Mucosa of rectum (tissue), 2 donors: ENCODE results near the gene PITHD1.

ENCODE experiments used
- H3K27ac ChIP-seq, 2 donors: one replicate each; pipeline ENCODE4 v1.7.0; 2013; ENCODE audit warnings: inconsistent platforms in 2 of 2, low read depth in 2 of 2, low read length in 2 of 2
- H3K27me3 ChIP-seq, 2 donors: one replicate each; pipeline ENCODE4 v1.7.0; 2013; ENCODE audit warnings: low read length in 2 of 2; ENCODE audit not compliant: control insufficient read depth in 2 of 2, insufficient read depth in 2 of 2
- H3K36me3 ChIP-seq, 2 donors: one replicate each; pipeline ENCODE4 v1.7.0; 2013; ENCODE audit warnings: low read length in 2 of 2; ENCODE audit not compliant: control insufficient read depth in 2 of 2, insufficient read depth in 2 of 2
- H3K4me1 ChIP-seq, 2 donors: one replicate each; pipeline ENCODE4 v1.7.0; 2013; ENCODE audit warnings: low read length in 2 of 2, mild to moderate bottlenecking in 1 of 2; ENCODE audit not compliant: control insufficient read depth in 2 of 2, insufficient read depth in 2 of 2
- H3K4me3 ChIP-seq, 2 donors: one replicate each; pipeline ENCODE4 v1.7.0; 2013; ENCODE audit warnings: low read length in 2 of 2
- H3K9ac ChIP-seq, 2 donors: one replicate each; pipeline ENCODE4 v1.7.0; 2013; ENCODE audit warnings: low read length in 2 of 2, low read depth in 1 of 2, mild to moderate bottlenecking in 1 of 2
- H3K9me3 ChIP-seq, 2 donors: one replicate each; pipeline ENCODE4 v1.7.0; 2013; ENCODE audit warnings: low read length in 2 of 2; ENCODE audit not compliant: control insufficient read depth in 2 of 2
- donor health status: healthy.
- donor health status: Normal muscosa, but diverticular disease.

The PITHD1 gene

DNA sequence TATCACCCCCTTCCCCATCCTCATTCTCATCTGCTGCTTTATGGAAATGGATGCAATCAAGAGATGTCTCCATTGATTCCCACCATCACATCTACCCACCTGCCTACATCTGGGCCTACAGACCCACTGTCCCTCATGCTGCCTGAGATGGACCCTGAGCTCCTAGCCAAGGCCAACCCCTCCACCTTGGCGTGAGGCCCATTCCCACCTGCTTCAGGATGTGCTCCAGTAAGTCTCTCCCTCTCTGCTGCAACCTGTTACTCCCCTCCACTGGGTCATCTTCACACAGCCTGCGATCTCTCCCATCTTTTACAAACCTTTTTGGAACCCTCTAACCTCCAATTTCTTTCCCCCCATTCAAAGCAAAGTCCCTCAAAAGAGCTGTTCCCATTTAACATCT, 26.8 kb downstream of the PITHD1 start:
- no peaks in the 10 kb centered on the region for H3K9me3 ChIP-seq
- H3K4me1 ChIP-seq, result peaks cover 9 to 12% of the 10 kb centered on the region in 2 donors
- H3K9ac ChIP-seq, result no peak overlapping the region
- H3K27me3 ChIP-seq, result no peaks in the 10 kb centered on the region
- H3K27ac ChIP-seq, result no peak overlapping the region
- H3K36me3 ChIP-seq, result peaks cover 17 to 23% of the 10 kb centered on the region in 2 donors
- no peak overlapping the region for H3K4me3 ChIP-seq

DNA sequence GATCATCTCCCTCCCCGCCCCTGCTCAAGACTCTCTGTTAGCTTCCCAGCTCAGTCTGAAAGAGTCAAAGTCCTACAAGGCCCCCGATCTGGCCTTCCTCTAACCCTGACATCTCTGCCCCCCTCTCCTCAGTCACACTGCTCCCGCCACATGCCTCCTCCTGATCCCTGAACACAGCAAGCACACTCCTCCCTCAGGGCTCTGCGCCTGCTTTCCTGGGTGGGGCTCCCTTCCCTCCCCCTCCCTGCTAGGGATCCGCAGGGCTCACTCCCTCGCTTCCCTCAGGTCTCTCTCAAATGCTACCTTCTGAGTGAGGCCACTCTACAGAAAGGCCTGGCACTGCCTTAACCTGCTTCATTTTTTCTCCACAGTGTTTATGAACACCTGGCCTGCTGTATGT, 28.1 kb downstream of the PITHD1 start:
- Histone ChIP-seq H3K4me1 (peaks cover 20 to 21% of the 10 kb centered on the region in 2 donors), H3K27me3 (no peaks in the 10 kb centered on the region), H3K4me3 (no peak overlapping the region), H3K9me3 (no peaks in the 10 kb centered on the region), H3K27ac (no peak overlapping the region), H3K36me3 (peaks cover 17 to 23% of the 10 kb centered on the region in 2 donors), H3K9ac (no peak overlapping the region)

DNA sequence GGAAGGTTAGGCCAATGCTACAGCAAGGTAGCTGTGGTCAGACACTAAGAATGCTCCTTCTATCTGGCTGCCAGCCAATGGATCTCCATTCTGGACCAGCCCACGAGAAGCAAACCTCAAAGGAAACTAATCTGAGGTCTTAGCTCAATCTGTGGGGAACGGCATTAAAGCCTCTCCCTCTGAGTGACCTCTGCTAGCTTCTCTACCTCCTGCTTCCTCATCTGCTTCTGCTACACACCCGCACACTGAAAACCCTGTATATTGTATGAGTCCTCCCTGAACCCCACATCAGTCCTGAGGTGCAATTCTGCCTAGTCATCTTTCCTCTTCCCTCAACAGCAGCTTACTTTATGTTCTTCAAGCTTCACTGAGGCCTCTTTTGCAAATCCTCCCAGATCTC, 29.2 kb downstream of the PITHD1 start:
- Histone ChIP-seq H3K4me1 (peaks cover 15 to 19% of the 10 kb centered on the region in 2 donors), H3K27ac (no peak overlapping the region), H3K9ac (no peak overlapping the region), H3K4me3 (no peak overlapping the region), H3K27me3 (no peaks in the 10 kb centered on the region), H3K36me3 (peaks cover 18 to 26% of the 10 kb centered on the region in 2 donors), H3K9me3 (no peaks in the 10 kb centered on the region)

DNA sequence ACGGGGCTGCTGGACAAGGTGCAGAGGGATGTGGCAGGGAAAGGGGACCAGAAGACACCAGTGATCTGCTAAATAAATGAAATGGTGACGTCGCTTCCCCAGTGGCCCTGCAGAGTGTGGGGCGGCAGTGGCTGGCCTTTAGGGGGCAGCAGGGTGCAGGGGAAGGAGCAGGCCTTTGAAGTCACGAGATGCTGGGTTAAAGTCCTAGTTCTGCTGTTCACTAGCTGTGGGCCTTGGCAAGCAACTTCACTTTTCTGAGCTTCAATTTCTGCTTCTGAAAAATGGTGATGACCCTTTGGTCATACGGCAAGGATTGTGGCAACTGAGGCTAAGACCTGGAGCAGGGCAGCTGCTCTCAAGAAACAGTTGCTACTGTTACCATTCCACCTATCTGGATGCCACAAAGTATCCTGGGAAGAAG, 31.5 kb downstream of the PITHD1 start:
- Histone ChIP-seq H3K27ac (peak overlapping the region; percentile 53 to 65), H3K9me3 (no peaks in the 10 kb centered on the region), H3K4me1 (peaks cover 15 to 19% of the 10 kb centered on the region in 2 donors), H3K9ac (peak overlapping the region in 1 of 2 donors; percentile 13), H3K36me3 (peaks cover 27 to 33% of the 10 kb centered on the region in 2 donors), H3K27me3 (no peaks in the 10 kb centered on the region), H3K4me3 (no peak overlapping the region)

DNA sequence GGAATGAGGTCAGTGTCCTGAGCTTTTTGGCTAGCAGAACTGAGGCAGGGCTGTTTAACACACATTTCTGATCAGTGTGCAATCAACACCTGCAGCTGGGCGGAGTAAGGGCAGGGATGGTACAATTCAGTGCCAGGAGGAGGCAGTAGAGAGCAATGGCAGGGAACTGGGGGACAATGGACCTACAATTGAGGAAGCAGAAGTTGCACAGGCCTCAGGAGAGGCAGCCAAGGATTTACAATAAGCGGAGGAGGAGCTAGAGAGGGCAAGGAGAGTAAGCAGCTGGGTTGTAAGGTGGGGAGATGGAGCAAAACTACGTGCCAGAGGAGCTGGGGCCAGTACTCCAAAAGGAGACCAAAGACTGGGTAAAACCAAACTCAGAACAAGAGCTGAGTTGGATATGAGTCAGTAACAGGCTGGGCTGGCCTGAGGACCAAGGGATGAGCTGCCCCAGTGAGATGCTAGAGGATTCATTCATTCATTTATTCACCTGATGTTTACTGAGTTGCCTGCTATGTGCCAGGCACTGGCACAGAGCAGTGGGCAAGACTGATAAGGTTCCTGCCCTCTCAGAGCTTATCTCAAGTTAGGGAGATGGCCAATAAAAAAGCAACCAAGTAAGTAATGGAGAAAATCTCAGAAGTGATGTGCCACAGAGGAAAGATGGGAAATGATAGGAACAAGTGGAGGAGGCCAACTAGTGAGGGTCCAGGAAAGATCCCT, 32.8 kb downstream of the PITHD1 start:
- Histone ChIP-seq H3K9me3 (no peaks in the 10 kb centered on the region), H3K27me3 (no peaks in the 10 kb centered on the region), H3K4me3 (no peak overlapping the region), H3K4me1 (peaks cover 15 to 19% of the 10 kb centered on the region in 2 donors), H3K9ac (peak overlapping the region in 1 of 2 donors; percentile 14), H3K27ac (peak overlapping the region; percentile 53 to 65), H3K36me3 (peaks cover 30 to 40% of the 10 kb centered on the region in 2 donors)

DNA sequence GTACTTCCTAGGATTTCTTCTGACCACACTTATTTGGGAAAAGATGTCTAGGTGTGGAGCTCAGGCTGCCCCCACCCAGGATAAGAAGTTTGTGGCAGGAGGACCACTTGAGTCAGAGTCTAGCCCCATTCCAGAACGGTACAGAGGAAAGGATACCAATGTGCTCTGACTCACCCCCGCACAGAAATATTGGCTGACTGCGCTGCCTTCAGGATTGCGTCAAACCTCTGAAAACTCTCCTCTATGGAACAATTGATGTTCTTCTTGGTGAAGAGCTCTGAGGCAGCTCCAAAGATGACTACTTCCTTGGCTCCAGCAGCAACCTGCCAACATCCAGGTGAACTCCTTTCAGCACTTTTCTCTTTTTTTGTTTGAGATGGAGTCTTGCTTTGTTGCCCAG, 35.8 kb downstream of the PITHD1 start:
- Histone ChIP-seq H3K36me3 (peaks cover 34 to 50% of the 10 kb centered on the region in 2 donors), H3K4me1 (peaks cover 15 to 19% of the 10 kb centered on the region in 2 donors), H3K9me3 (no peaks in the 10 kb centered on the region), H3K4me3 (no peak overlapping the region), H3K27me3 (no peaks in the 10 kb centered on the region), H3K9ac (no peak overlapping the region), H3K27ac (no peak overlapping the region)

DNA sequence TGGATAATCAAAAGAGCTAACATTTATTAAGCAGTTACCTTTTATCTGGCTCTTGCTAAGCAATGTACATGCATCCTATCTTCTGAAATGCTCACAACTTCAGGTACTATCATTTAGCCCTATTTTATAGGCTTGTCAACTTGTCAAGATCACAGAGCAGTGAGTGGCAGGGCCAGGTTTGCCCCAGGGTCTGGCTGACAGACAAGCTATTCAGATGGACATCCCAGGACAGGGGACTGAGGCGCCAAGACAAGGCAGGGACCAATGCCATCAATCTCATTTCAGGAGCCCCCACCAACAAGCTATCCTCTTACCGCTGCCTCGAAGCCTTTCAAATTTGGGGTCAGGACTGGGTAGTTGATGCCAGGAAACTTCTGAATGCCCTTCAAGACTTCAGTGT, 38.1 kb downstream of the PITHD1 start:
- H3K9ac ChIP-seq, result no peak overlapping the region
- no peaks in the 10 kb centered on the region for H3K9me3 ChIP-seq
- peaks cover 38 to 50% of the 10 kb centered on the region in 2 donors for H3K36me3 ChIP-seq
- no peak overlapping the region for H3K27ac ChIP-seq
- H3K4me3 ChIP-seq, result no peak overlapping the region
- no peaks in the 10 kb centered on the region for H3K27me3 ChIP-seq
- H3K4me1 ChIP-seq, result peaks cover under 1 to 2% of the 10 kb centered on the region in 2 donors

DNA sequence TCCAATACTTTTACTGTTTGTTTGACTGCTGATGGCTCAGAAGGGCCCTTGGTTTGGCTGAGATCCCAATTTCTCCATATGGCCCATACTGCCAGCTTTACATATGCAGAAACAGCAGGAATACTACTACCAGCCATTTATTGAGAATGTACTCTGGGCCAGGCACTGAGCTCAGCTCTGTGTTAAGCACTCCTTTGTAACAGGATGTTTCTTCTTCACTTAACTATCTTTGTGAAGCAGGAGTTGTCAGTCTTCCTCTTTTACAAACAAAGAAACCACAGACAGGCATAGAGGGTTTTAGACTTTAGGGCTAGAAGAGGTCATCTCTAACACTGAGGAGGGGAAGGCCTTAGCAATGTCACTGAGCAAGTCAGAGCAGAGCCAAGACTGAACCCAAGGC, 38.7 kb downstream of the PITHD1 start:
- no peak overlapping the region for H3K27ac ChIP-seq
- H3K27me3 ChIP-seq, result no peaks in the 10 kb centered on the region
- no peak overlapping the region for H3K4me3 ChIP-seq
- no peak overlapping the region for H3K9ac ChIP-seq
- no peaks in the 10 kb centered on the region for H3K4me1 ChIP-seq
- H3K9me3 ChIP-seq, result no peaks in the 10 kb centered on the region
- H3K36me3 ChIP-seq, result peaks cover 38 to 49% of the 10 kb centered on the region in 2 donors

DNA sequence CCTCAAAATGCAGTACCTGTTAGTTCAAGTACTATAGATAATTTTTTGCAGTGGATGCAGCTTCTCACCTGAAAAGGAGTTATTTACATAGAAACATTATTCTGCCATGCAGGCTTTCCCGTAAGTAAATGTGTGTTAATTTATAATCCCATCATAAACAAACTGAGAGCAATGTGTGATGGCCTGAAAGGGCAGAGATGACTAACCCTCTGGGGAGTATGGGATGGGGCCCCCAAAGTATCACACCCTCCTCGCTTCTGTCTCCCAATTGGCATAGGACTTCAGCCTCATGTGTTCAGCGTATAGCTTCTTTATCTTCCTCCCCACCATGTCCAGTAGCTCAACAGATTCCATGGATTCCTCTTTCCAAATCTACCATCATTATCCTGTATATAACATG, 39.4 kb downstream of the PITHD1 start:
- Histone ChIP-seq H3K27ac (no peak overlapping the region), H3K4me1 (no peaks in the 10 kb centered on the region), H3K36me3 (peaks cover 35 to 43% of the 10 kb centered on the region in 2 donors), H3K9ac (no peak overlapping the region), H3K9me3 (no peaks in the 10 kb centered on the region), H3K27me3 (no peaks in the 10 kb centered on the region), H3K4me3 (no peak overlapping the region)

DNA sequence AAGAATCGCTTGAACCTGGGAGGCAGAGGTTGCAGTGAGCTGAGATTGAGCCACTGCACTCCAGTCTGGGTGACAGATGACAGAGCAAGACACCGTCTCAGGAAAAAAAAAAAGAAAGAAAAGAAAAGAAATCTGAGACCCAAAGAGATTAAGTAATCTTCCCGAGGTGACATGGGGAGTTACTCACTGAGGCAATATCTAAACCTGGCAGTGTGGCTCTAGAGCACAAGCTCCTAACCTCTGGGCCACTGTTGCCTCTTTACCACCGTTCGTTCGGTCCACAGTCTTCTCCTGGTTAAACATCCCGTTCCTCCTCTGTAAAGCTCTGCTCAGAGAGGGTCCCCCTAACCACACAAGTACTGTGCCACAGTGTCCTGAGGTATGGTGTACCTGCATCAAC, 45.5 kb downstream of the PITHD1 start:
- Histone ChIP-seq H3K27ac (no peak overlapping the region), H3K27me3 (no peaks in the 10 kb centered on the region), H3K9ac (no peak overlapping the region), H3K9me3 (no peaks in the 10 kb centered on the region), H3K4me1 (peaks cover 3 to 10% of the 10 kb centered on the region in 2 donors), H3K36me3 (peaks cover under 1 to 4% of the 10 kb centered on the region in 2 donors), H3K4me3 (no peak overlapping the region)
